GM18507 (cell line): ENCODE measurements around the gene ARID1B.
"Not testable (repeated sequence)": the region's sequence is repeated elsewhere in the genome, so short reads cannot be mapped to it uniquely, and the experiment has no call there.

Experiments used
- DNase-seq: peaks from one replicate; pipeline ENCODE4 v3.0.0; 2011; ENCODE audit warnings: low read depth; ENCODE audit not compliant: insufficient read length; ENCODE audit errors: extremely low spot score
- FAIRE-seq: peaks from 2 replicates; lab custom pipeline; 2011; peaks lifted over from hg19 to GRCh38; lab: Jason Lieb, UNC

Gene ARID1B

GRCh38 chr6:156944412-156944811 is 167.2 kb downstream of the ARID1B start:
- DNase-seq (no peak), FAIRE-seq (peak; percentile 51)

GRCh38 chr6:156945789-156946172 is 168.6 kb downstream of the ARID1B start:
- FAIRE-seq, DNase-seq: not testable (repeated sequence)

DNA sequence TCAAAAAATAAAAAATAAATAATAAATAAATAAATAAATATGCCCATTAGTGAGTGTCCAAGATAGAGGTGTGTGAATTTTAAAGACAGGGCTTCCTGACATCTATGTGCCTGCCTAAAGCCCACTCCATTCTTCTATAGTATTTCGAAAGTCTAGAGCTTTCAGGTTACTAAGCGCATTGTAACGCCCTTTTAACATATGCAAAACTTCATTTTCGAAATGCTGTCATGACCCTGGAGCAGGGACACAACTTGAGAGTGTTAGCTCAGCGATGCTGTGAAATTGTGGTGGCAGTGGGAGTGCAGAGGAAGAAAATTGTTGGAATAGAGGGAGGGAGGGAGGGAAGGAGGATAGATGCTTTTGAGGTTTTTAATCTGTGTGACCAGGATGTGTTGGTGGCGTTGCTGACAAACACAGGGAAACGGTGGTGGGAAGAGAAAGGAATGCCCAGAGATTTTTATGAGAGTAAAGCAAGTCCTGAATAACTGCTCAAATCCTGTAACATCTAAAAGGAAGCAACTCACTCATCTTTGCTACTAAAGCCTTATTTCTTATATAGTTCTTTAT is 169.3 kb downstream of the ARID1B start:
- DNase-seq, result no peak
- FAIRE-seq, result no peak

GRCh38 chr6:156948277-156948676 is 171.1 kb downstream of the ARID1B start:
- DNase-seq (no peak), FAIRE-seq (no peak)

DNA sequence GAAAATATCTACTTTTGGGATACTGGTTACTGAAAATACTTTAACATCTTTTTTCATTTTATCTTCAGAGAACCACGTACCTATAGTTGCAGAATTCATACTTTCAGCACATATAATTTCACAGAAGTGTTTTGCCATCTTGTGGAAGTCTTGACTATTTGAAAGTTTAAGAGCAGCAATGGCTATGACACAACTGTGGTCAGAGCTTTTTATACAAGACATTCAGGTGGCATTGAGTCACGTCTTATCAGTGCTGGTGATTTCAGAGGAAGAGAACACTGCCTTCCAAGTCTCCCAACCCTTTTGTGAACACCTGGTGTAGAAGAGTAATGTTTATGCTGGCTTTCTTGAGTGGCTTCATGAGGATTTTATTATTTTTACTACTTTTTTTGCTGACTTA is 171.6 kb downstream of the ARID1B start:
- no peak for DNase-seq
- FAIRE-seq, result no peak

DNA sequence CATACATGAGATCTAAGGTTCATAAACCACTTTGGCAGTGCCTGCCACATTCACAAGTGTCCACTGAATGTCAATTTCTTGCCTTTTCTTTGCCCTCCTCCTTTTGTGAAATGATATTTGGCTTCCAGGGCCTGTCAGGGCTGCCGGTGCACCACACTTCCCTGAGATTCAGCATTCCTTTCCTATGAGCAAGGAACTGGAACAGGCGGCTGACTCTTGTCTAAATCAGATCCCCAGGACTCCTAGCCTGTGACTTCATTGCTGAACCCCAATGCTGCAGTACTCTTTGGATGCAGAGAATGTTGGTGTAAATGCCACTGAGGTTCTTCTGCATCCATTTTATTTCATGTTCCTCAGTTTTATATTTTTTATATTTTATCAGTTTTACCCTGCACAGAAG is 172.2 kb downstream of the ARID1B start:
- no peak for FAIRE-seq
- DNase-seq, result no peak

- no peak for FAIRE-seq
- DNase-seq, result no peak
These were observed 172.9 kb downstream of the ARID1B start for GRCh38 chr6:156950084-156950483.

DNA sequence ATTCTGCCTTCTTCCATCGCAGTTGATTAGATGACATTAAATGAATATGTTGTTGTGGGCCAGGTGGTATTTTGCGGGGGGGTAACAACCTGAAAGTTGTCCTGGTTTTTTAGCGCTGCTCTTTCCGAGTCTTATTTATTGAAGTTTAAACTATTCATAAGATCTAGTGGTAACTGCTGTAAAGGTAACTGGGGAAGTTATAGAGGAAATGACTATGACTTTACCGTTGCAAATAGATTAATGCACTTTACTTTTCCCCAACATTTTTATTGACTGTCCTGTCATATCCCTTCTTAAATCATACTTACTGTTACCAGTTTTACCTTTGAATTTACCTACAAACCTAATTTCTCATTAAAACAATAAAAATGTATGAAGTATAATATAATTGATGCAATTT is 173.4 kb downstream of the ARID1B start:
- DNase-seq, result no peak
- FAIRE-seq, result no peak

GRCh38 chr6:156952401-156952800 is 175.2 kb downstream of the ARID1B start:
- no peak for DNase-seq
- no peak for FAIRE-seq

DNA sequence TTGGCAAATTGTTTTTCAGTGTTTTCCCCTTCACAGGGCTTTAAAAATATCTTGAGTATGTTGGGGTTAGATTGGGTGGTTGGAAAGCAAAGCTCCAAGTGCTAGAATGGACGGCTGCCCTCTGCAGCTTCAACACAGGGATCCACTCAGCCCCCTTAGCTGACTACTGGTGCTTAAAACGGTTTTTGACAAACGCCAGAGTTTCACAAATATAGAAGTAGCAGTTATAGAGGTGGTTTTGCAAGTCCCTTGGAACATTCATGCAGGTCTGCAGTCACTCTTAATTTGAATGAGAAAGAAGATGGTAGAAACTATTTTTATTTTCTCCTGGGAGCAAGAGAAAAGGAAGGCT is 175.9 kb downstream of the ARID1B start:
- DNase-seq (no peak), FAIRE-seq (no peak)

DNA sequence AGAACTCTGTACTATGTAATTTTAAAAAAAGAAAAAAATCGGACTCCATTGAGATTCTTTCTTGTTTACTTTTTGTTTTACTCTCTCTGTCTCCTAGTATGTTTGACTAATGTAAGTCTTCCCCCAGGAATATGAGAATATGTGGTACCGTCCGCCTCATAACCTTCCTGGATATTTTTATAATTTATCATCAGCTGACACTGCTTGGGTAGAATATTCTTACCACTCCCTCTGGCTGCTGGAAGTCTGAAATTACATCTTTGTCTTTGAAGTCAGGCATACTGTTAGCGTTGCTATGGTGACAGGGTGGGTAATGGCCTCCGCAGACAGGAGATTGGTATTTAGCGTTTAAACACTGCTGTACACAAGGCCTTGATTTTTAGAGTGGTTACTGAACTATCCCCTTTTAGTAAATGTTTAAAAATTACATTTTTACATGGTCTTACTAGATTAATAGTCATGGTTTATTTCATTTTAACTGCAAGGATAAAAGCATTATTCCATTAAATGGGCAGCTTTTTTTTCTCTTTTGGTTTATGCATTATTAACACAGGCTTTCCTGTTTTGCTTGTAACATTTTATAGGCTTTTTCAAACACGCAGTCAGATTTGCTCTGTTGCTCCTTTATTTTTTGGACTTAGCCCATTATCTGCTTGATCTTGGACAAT is 176.4 kb downstream of the ARID1B start:
- DNase-seq (no peak), FAIRE-seq (peak; percentile 42)

DNA sequence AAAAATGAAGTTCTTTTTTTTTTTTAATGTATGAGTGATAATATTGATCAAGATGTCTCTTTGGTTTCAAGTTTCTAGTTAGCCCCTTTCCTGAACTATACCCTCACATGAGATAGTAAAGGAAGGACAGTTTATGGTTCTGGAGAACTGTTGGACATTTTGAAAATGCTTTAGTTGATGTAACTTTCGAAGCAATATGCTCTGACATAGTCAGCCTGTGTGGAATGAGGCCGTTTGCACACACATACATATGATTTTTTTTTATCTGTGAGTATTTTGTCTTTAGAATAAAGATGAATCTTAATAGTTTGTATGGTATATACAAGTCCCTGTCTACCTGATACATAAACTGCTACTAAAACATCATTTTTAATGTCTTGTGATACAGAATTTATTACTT is 177.0 kb downstream of the ARID1B start:
- DNase-seq, result no peak
- peak; percentile 49 for FAIRE-seq

GRCh38 chr6:156954816-156955215 is 177.6 kb downstream of the ARID1B start:
- DNase-seq (no peak), FAIRE-seq (no peak)

DNA sequence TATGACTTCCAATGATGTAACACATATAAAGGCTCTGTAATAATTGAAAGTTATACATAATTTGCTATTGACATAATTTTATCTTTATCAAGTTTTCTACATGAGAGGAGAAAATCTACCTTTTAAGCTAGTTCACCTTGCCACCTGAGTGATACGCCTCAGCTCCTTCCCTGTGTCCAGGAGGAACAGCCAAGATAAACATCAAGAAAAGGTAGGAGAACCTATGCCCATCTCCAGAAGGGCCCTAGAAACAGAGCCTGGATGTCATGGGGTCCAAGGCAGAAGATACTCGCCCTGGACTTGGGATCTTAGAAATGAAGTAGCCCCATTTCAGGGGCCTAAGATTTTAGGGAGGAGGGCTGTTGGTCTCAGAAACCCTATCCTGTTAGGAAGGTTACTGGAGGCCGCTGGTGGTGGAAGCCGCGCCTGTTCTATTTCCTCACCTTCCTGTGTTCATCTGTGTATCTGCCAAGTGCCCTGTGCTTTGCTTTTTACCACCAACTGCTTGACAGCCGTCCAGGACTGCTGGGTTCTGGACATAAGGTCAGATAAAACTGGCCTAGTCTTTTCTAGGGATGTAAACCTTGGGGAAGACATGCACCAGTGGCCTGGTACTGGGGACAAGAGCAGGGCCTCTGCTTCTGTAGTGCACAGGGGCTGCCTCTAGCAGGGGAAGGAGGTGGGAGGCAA is 178.5 kb downstream of the ARID1B start:
- DNase-seq (no peak), FAIRE-seq (no peak)

- DNase-seq (no peak), FAIRE-seq (no peak)
These were observed 179.1 kb downstream of the ARID1B start for GRCh38 chr6:156956286-156956685.

- DNase-seq (no peak), FAIRE-seq (no peak)
These were observed 180.9 kb downstream of the ARID1B start for GRCh38 chr6:156957931-156958547.

DNA sequence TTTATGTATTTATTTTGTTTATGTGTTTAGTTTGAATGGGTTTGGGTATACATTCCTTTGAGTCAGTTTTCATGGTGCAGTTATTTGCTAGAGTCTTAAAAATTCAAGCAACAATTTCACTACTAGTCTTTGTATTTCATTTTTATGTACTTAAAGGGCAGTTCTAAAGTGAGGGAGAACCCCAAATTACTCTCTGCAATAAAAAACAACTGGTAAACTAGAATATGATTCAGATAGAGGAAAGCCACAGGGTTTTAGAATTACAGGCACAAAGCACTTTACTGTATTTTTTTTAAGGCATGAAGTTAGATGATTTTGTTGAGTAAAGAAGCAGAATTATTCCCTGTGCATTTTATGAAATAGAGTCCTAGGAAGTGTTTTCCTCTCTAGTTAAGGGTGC is 183.3 kb downstream of the ARID1B start:
- DNase-seq (no peak), FAIRE-seq (no peak)

GRCh38 chr6:156961282-156961892 is 184.2 kb downstream of the ARID1B start:
- DNase-seq, result no peak
- FAIRE-seq, result no peak

- no peak for DNase-seq
- FAIRE-seq, result peak; percentile 42
These were observed 186.8 kb downstream of the ARID1B start for GRCh38 chr6:156963712-156964700.
